Tibial artery (tissue), 4 donors: ENCODE results near the gene GNB1.
"Not testable (repeated sequence)": the region's sequence is repeated elsewhere in the genome, so short reads cannot be mapped to it uniquely, and the experiment has no call there.

Experiments used
- DNase-seq, 2 donors: peaks; one replicate each; pipeline ENCODE4 v3.0.0-alpha.2; 2019
- H3K27ac ChIP-seq, 2 donors: fragments of 200-600 bp; sonication (generic) in 1 of 2; 1 replicate in 1 of 2; 2 replicates in 1 of 2; pipeline ENCODE4 v1.5.1; 2018 to 2019; ENCODE audit warnings: mild to moderate bottlenecking in 1 of 2
- H3K27me3 ChIP-seq, 2 donors: fragments of 200-600 bp; sonication (generic) in 1 of 2; one replicate each; pipeline versions ENCODE4 v1.5.1 to v1.6.0; 2016 to 2019
- H3K36me3 ChIP-seq, 3 donors: fragments of 200-600 bp; sonication (generic) in 2 of 3; one replicate each; pipeline ENCODE4 v1.5.1; 2016 to 2019; ENCODE audit warnings: mild to moderate bottlenecking in 2 of 3
- H3K4me1 ChIP-seq, 4 donors: fragments of 200-600 bp; sonication (generic) in 2 of 4; 1 replicate in 3 of 4; 2 replicates in 1 of 4; pipeline ENCODE4 v1.5.1; 2016 to 2019
- H3K4me3 ChIP-seq, 2 donors: fragments of 200-600 bp; sonication (generic) in 1 of 2; 1 replicate in 1 of 2; 2 replicates in 1 of 2; pipeline ENCODE4 v1.5.1; 2018 to 2019; ENCODE audit warnings: mild to moderate bottlenecking in 2 of 2
- H3K9me3 ChIP-seq, 3 donors: fragments of 200-600 bp; sonication (generic) in 1 of 3; one replicate each; pipeline ENCODE4 v1.5.1; 2016 to 2019
- intact Hi-C: fragments of 100-400 bp; cut with DNase I; formaldehyde crosslinking; loops from one replicate; pipeline ENCODE4 v1.15.0; 2023; ENCODE audit warnings: low total_unique reads

GNB1 gene

DNA sequence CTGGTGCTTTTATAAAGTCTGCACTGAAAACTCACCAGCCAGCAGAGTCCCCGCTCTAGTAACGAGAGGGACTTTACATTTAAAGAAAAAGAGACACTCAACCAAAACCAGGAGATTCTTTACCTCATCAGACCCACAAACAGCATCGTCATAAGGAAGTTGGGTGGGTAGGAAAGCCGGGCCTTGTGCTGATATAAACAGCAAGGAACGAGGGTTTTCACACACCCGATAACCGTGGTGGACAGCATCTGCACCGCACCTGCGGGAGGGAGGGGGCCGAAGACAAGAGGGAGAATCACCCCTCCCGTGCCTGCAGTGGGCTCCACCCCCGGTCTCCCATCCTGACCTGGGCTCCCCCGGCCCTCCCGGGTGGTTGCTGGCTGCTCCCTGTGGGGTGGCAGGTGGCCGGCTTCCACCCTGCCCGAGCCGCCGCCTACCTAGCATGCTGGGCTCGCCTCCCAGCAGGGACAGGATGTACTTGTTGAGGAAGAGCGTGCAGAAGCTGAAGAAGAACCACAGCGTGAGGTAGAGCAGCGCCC is 152.0 kb downstream of the GNB1 start:
- peaks cover 0 to 10% (median 0%) of the 10 kb centered on the region in 4 donors for H3K4me1 ChIP-seq
- H3K4me3 ChIP-seq, H3K27ac ChIP-seq, H3K27me3 ChIP-seq, H3K9me3 ChIP-seq, intact Hi-C loops: not testable (repeated sequence)
- peak in 1 of 2 donors; percentile 29 for DNase-seq
- H3K36me3 ChIP-seq: peaks cover 4 to 34% (median 13%) of the 10 kb centered on the region in 3 donors

GRCh38 chr1:1737675-1738590 is 153.0 kb downstream of the GNB1 start:
- intact Hi-C loops, H3K27me3 ChIP-seq, H3K4me3 ChIP-seq, DNase-seq, H3K27ac ChIP-seq, H3K9me3 ChIP-seq: not testable (repeated sequence)
- Histone ChIP-seq H3K36me3 (peaks cover 7 to 44% (median 22%) of the 10 kb centered on the region in 3 donors), H3K4me1 (peaks cover 0 to 10% (median 0%) of the 10 kb centered on the region in 4 donors)
